GM12878 (cell line): Measurements from ENCODE around the gene FAT4. TPM values are rescaled to one million over a fixed set of nuclear protein-coding genes. Genes with fewer than 3 reads are reported as not detected.

Experiments used
- ATAC-seq: fragments of 200-7000 bp; cut with Tn5 transposase; 3 replicates; pipeline ENCODE4 v1.9.1; 2020; ENCODE audit warnings: mild to moderate bottlenecking, moderate library complexity
- BruUV-seq: library from RNA; stranded (reverse); fragments of 400-500 nt; replicated peaks from 2 replicates; lab custom pipeline; 2021; lab: Mats Ljungman, UMichigan
- CTCF ChIA-PET: fragments of 300-600 bp; sonication (Branson Sonifier 250); formaldehyde crosslinking; extraction: SDS; loops from one replicate; lab custom pipeline; 2021; ENCODE audit warnings: inconsistent platforms; lab: Yijun Ruan, JAX
- POLR2A ChIA-PET: fragments of 350-600 bp; formaldehyde crosslinking; extraction: SDS; loops from one replicate; lab custom pipeline; 2021; ENCODE audit warnings: inconsistent platforms; lab: Charles Lee
- RAD21 ChIA-PET: fragments of 300-600 bp; sonication (Branson Sonifier 250); formaldehyde crosslinking; loops from one replicate; lab custom pipeline; 2023; ENCODE audit warnings: antibody characterized with exemption; ENCODE audit not compliant: unreplicated experiment; lab: Charles Lee
- SMC1A ChIA-PET: fragments of 300-600 bp; sonication (Branson Sonifier 250); formaldehyde crosslinking; loops from one replicate; lab custom pipeline; 2023; ENCODE audit not compliant: unreplicated experiment, uncharacterized antibody; lab: Charles Lee
- DNase-seq: peaks from one replicate; pipeline ENCODE4 v3.0.0-alpha.2; 2011; ENCODE audit warnings: low read depth, low spot score
- FAIRE-seq: peaks from 3 replicates; lab custom pipeline; 2011; peaks lifted over from hg19 to GRCh38; lab: Jason Lieb, UNC
- H2AFZ ChIP-seq: 2 replicates; pipeline ENCODE4 v1.6.0; 2011; ENCODE audit warnings: low read depth, low read length, control low read depth; ENCODE audit not compliant: control insufficient read depth
- H3K27ac ChIP-seq: 2 replicates; pipeline ENCODE4 v1.5.1; 2011; ENCODE audit warnings: control low read depth; ENCODE audit not compliant: control insufficient read depth, insufficient read depth
- H3K27me3 ChIP-seq, 2 experiments: replicated peaks in 1 of 2; 2 replicates each; pipeline versions ENCODE4 v1.6.0 to v1.6.1; 2011; ENCODE audit warnings: low read length in 1 of 2; ENCODE audit not compliant: control insufficient read depth in 2 of 2, insufficient read depth in 2 of 2
- H3K36me3 ChIP-seq, 2 experiments: 2 replicates each; pipeline ENCODE4 v1.5.1; 2011; ENCODE audit warnings: low read length in 1 of 2; ENCODE audit not compliant: control insufficient read depth in 2 of 2, insufficient read depth in 2 of 2
- H3K4me1 ChIP-seq: 2 replicates; pipeline ENCODE4 v1.6.1; 2011; ENCODE audit warnings: mild to moderate bottlenecking, low read length, moderate library complexity, mixed read lengths; ENCODE audit not compliant: control insufficient read depth, insufficient read depth
- H3K4me2 ChIP-seq: 2 replicates; pipeline ENCODE4 v1.6.0; 2011; ENCODE audit warnings: control low read depth; ENCODE audit not compliant: control insufficient read depth, insufficient read depth
- H3K4me3 ChIP-seq: fragments of 200-600 bp; sonication (generic); 2 replicates; pipeline ENCODE4 v1.5.1; 2016
- H3K79me2 ChIP-seq: 2 replicates; pipeline ENCODE4 v1.6.0; 2011; ENCODE audit warnings: low read length; ENCODE audit not compliant: control insufficient read depth, insufficient read depth
- H3K9ac ChIP-seq: 2 replicates; pipeline ENCODE4 v1.8.0; 2011; ENCODE audit warnings: low read length, control low read depth, mixed read lengths; ENCODE audit not compliant: control insufficient read depth, insufficient read depth
- H3K9me3 ChIP-seq: replicated peaks from 3 replicates; pipeline ENCODE4 v1.5.1; 2011; ENCODE audit warnings: mild to moderate bottlenecking, low read length; ENCODE audit not compliant: control insufficient read depth, insufficient read depth
- H4K20me1 ChIP-seq: 2 replicates; pipeline ENCODE4 v1.6.0; 2011; ENCODE audit not compliant: control insufficient read depth, insufficient read depth
- CEBPB ChIP-seq, 2 experiments: fragments of 150-350 bp in 1 of 2; IDR thresholded peaks; 2 replicates each; pipeline ENCODE4 v1.6.1; 2012 to 2014; ENCODE audit warnings: low read depth in 2 of 2, low read length in 2 of 2, borderline replicate concordance in 1 of 2, inconsistent platforms in 1 of 2
- CHD1 ChIP-seq: IDR thresholded peaks from 2 replicates; pipeline ENCODE4 v1.6.1; 2012; ENCODE audit warnings: low read depth, low read length, improper control_type of control experiment
- CREM ChIP-seq: IDR thresholded peaks from 2 replicates; pipeline ENCODE4 v1.6.1; 2014; ENCODE audit warnings: antibody characterized with exemption, low read depth
- GABPA ChIP-seq: IDR thresholded peaks from 2 replicates; pipeline ENCODE4 v1.6.1; 2014; ENCODE audit warnings: antibody characterized with exemption, low read depth, mild to moderate bottlenecking, inconsistent platforms
- HDGF ChIP-seq: fragments of 450-650 bp; IDR thresholded peaks from 2 replicates; pipeline ENCODE4 v1.6.1; 2016; ENCODE audit warnings: antibody characterized with exemption
- IRF4 ChIP-seq: IDR thresholded peaks from 2 replicates; pipeline ENCODE4 v1.6.1; 2011; ENCODE audit warnings: low read depth, low read length
- JUND ChIP-seq: IDR thresholded peaks from 2 replicates; pipeline ENCODE4 v1.6.1; 2012; ENCODE audit warnings: low read depth, mild to moderate bottlenecking, low read length, improper control_type of control experiment, moderate library complexity
- MYB ChIP-seq: fragments of 150-350 bp; IDR thresholded peaks from 2 replicates; pipeline ENCODE4 v1.6.1; 2014; ENCODE audit warnings: mild to moderate bottlenecking, low read depth, low read length, borderline replicate concordance
- NRF1 ChIP-seq: conservative IDR thresholded peaks from 2 replicates; pipeline ENCODE4 v1.6.1; 2011; ENCODE audit warnings: mild to moderate bottlenecking, low read depth, low read length, improper control_type of control experiment
- SP1 ChIP-seq: IDR thresholded peaks from one replicate; pipeline ENCODE4 v1.6.1; 2011; ENCODE audit warnings: low read depth, low read length
- TCF12 ChIP-seq: IDR thresholded peaks from 2 replicates; pipeline ENCODE4 v1.6.1; 2011; ENCODE audit warnings: low read depth, mild to moderate bottlenecking, low read length
- YBX1 ChIP-seq: fragments of 450-650 bp; IDR thresholded peaks from 2 replicates; pipeline ENCODE4 v1.6.1; 2016; ENCODE audit warnings: antibody characterized with exemption
- ZNF24 ChIP-seq: fragments of 450-650 bp; IDR thresholded peaks from 2 replicates; pipeline ENCODE4 v1.6.1; 2017; ENCODE audit warnings: antibody characterized with exemption, mild to moderate bottlenecking
- WGBS: methylation state at CpG from one replicate; pipeline ENCODE4 v1.1.6; 2016; ENCODE audit warnings: low lambda C conversion rate; ENCODE audit not compliant: insufficient replicate concordance, insufficient coverage; ENCODE audit errors: missing lambda C conversion rate; 5-methylcytosine and 5-hydroxymethylcytosine counted together
- in situ Hi-C: fragments of 300-500 bp; cut with MboI; formaldehyde crosslinking; loops from 9 replicates; pipeline ENCODE4 v1.14.3; 2018; ENCODE audit warnings: mixed read lengths
- intact Hi-C: fragments of 100-400 bp; cut with micrococcal nuclease; formaldehyde crosslinking; loops from one replicate; pipeline ENCODE4 v1.14.2; 2022; ENCODE audit not compliant: unreplicated experiment
- polyA plus RNA-seq, 11 experiments: library from polyadenylated mRNA; depleted of rRNA in 4 of 11; unstranded in 6 of 11; stranded (reverse) in 5 of 11; fragments of >200 nt; fragmentation: Nextera tagmentation in 4 of 11; fragmentation: Illumina TruSeq in 1 of 11; extraction: Ambion mirVana in 4 of 11; extraction: Trizol in 1 of 11; gene quantifications; 1 replicate in 1 of 11; 2 replicates in 10 of 11; pipeline versions ENCODE4 v1.2.1 to v1.2.3, GENCODE V29; 2011 to 2016; ENCODE audit warnings: inconsistent platforms in 2 of 11, missing spikeins in 2 of 11, low read depth in 1 of 11
- total RNA-seq, 4 experiments: library from RNA; depleted of rRNA in 3 of 4; stranded (reverse); fragments of >200 nt in 3 of 4; fragmentation: Illumina TruSeq in 1 of 4; extraction: Trizol in 1 of 4; gene quantifications; 2 replicates each; pipeline versions ENCODE4 v1.2.1 to v1.2.3, GENCODE V29; 2013 to 2021
- TF ChIP-seq, protein P1 (sequence below): fragments of 450-650 bp; IDR thresholded peaks from 2 replicates; pipeline ENCODE4 v1.6.1; 2017; ENCODE audit warnings: mild to moderate bottlenecking, moderate library complexity

FAT4 gene
- total and polyA plus RNA-seq, 10 of the 15 experiments (the other 5 are each of a cell fraction or from before 2014, with no cell fraction given), result 0.03 TPM; not detected in 9

DNA sequence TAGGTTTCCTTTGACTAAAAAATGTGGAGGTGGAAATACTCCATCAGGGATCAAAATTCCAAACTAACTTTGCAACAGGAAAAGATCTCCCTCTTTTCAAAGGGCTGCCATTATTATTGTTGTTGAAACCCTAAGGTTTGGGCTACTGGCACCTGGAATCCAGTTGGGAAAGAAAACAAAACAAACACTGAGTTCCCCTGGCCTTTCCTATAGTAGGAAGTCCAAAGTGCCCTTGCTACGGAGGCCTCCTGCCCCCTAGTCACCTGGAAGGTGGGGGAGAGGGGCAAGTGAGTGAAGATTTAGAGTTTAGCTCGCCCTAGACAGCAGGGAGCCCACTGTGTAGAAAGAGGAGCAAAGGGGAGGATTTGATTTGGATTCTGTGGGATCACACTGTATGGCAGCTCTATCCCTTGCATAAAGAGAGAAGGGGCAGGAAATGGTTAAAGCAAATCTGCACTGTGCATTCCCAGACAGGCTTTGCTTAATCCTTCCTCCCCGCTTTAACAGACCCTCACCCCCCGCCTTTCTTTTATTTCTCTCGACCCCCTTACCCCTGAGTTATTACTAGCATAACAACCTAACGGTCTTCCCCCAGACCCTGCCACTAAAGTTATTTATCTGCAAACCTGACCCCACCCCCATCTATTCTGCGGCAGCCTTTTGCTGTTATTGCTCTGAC lies 627 bp upstream of the FAT4 start:
- peak overlapping the region; percentile 61; the same call in 1 of the 2 replicates for H3K4me3 ChIP-seq
- H3K4me2 ChIP-seq, result peak overlapping the region; percentile 85; the same call in 1 of the 2 replicates
- ATAC-seq, result no peak
- ChIA-PET SMC1A (interaction anchor here (0.9 to 1.2 kb wide), 3 partner anchors 29 to 1270 kb away, joined by 3 to 4 read pairs (median 3); no protein-coding TSS in a partner anchor), POLR2A (no interaction called here)
- H3K9ac ChIP-seq, result no peak overlapping the region
- intact Hi-C loops, result loop anchor here (1.0 to 10.0 kb wide), 4 partner anchors 428 to 1290 kb away; no protein-coding TSS in a partner anchor
- TF ChIP-seq CHD1 (no peak), CEBPB (IDR thresholded peaks at IDR 0.05; ENCODE audit: borderline replicate concordance in 1 of 2, low read depth in 2 of 2, low read length in 2 of 2) (no peak), SP1 (no peak), JUND (no peak), TCF12 (no peak), CREM (no peak), HDGF (no peak), NRF1 (no peak), YBX1 (no peak), GABPA (no peak), IRF4 (no peak), MYB (no peak), ZNF24 (no peak)
- TF ChIP-seq, protein P1, sequence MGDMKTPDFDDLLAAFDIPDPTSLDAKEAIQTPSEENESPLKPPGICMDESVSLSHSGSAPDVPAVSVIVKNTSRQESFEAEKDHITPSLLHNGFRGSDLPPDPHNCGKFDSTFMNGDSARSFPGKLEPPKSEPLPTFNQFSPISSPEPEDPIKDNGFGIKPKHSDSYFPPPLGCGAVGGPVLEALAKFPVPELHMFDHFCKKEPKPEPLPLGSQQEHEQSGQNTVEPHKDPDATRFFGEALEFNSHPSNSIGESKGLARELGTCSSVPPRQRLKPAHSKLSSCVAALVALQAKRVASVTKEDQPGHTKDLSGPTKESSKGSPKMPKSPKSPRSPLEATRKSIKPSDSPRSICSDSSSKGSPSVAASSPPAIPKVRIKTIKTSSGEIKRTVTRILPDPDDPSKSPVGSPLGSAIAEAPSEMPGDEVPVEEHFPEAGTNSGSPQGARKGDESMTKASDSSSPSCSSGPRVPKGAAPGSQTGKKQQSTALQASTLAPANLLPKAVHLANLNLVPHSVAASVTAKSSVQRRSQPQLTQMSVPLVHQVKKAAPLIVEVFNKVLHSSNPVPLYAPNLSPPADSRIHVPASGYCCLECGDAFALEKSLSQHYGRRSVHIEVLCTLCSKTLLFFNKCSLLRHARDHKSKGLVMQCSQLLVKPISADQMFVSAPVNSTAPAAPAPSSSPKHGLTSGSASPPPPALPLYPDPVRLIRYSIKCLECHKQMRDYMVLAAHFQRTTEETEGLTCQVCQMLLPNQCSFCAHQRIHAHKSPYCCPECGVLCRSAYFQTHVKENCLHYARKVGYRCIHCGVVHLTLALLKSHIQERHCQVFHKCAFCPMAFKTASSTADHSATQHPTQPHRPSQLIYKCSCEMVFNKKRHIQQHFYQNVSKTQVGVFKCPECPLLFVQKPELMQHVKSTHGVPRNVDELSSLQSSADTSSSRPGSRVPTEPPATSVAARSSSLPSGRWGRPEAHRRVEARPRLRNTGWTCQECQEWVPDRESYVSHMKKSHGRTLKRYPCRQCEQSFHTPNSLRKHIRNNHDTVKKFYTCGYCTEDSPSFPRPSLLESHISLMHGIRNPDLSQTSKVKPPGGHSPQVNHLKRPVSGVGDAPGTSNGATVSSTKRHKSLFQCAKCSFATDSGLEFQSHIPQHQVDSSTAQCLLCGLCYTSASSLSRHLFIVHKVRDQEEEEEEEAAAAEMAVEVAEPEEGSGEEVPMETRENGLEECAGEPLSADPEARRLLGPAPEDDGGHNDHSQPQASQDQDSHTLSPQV, result no peak
- TF ChIP-seq, all 136 proteins: peak for 0
- H2AFZ ChIP-seq, result no peak overlapping the region
- no peak for DNase-seq
- FAIRE-seq, result no peak
- peaks cover 6 to 29% of the 10 kb centered on the region in 2 experiments for H3K27me3 ChIP-seq
- CTCF ChIA-PET, result interaction anchor here (0.6 to 1.6 kb wide), 10 partner anchors 8 to 1291 kb away, joined by 3 to 9 read pairs (median 4); no protein-coding TSS in a partner anchor
- H3K27ac ChIP-seq, result no peak overlapping the region
- no TSS peak for BruUV-seq
- H3K4me1 ChIP-seq, result no peaks in the 10 kb centered on the region
- no peaks in the 10 kb centered on the region for H3K36me3 ChIP-seq
- H4K20me1 ChIP-seq, result no peaks in the 10 kb centered on the region
- RAD21 ChIA-PET, result interaction anchor here (1.2 kb wide), 1 partner anchor 1285 kb away, joined by 3 read pairs; no protein-coding TSS in a partner anchor
- no peaks in the 10 kb centered on the region; the same call in 2 of the 3 replicates for H3K9me3 ChIP-seq
- H3K79me2 ChIP-seq, result no peaks in the 10 kb centered on the region
- 1% methylated on average over 7 of the region's 7 CpGs for WGBS
- in situ Hi-C loops, result loop anchor here (5.0 to 10.0 kb wide), 2 partner anchors 1088 to 1291 kb away; no protein-coding TSS in a partner anchor
